T47D (cell line): ENCODE measurements around the gene FMNL2.
"Not testable (repeated sequence)": the region's sequence is repeated elsewhere in the genome, so short reads cannot be mapped to it uniquely, and the experiment has no call there.

Source experiments
- DNase-seq, 2 experiments: peaks; one replicate each; pipeline versions ENCODE4 v3.0.0 to v3.0.0-alpha.2; 2011 to 2012; ENCODE audit warnings: low read depth in 1 of 2, low spot score in 1 of 2
- JUND ChIP-seq: IDR thresholded peaks from 2 replicates; pipeline ENCODE4 v1.6.1; 2012; ENCODE audit warnings: low read depth
- in situ Hi-C: cut with HindIII; loops from 2 replicates; pipeline ENCODE4 v1.10.0; 2016; ENCODE audit warnings: low sequenced_read_pairs, low pct_unique_long_range_greater_than_20kb

The FMNL2 gene

GRCh38 chr2:152520759-152521158, 185.8 kb downstream of the FMNL2 start:
- no peak for DNase-seq
- TF ChIP-seq JUND: no peak
- in situ Hi-C loops: no loop called here

GRCh38 chr2:152522446-152522845, 187.5 kb downstream of the FMNL2 start:
- in situ Hi-C loops, DNase-seq: not testable (repeated sequence)

- in situ Hi-C loops: no loop called here
- TF ChIP-seq JUND: no peak
- no peak for DNase-seq
These were observed 188.1 kb downstream of the FMNL2 start for GRCh38 chr2:152523091-152523490.

- in situ Hi-C loops: no loop called here
- no peak for TF ChIP-seq JUND
- DNase-seq: no peak
These were observed 190.4 kb downstream of the FMNL2 start for GRCh38 chr2:152525277-152525838.

GRCh38 chr2:152529420-152530115, 194.6 kb downstream of the FMNL2 start:
- in situ Hi-C loops: no loop called here
- TF ChIP-seq JUND: no peak

GRCh38 chr2:152532241-152532640, 197.3 kb downstream of the FMNL2 start:
- DNase-seq: no peak
- no peak for TF ChIP-seq JUND
- in situ Hi-C loops: no loop called here

More at GRCh38 chr2:152529420-152530115, 194.6 kb downstream of the FMNL2 start:
- no peak for DNase-seq

GRCh38 chr2:152534460-152535135, 199.6 kb downstream of the FMNL2 start:
- in situ Hi-C loops: no loop called here

GRCh38 chr2:152537081-152537651, 202.2 kb downstream of the FMNL2 start:
- in situ Hi-C loops: no loop called here
- no peak for TF ChIP-seq JUND
- DNase-seq: peak in 1 of 2 experiments; percentile 7

More at GRCh38 chr2:152534460-152535135, 199.6 kb downstream of the FMNL2 start:
- TF ChIP-seq JUND: no peak
- DNase-seq: no peak

GRCh38 chr2:152539424-152539823, 204.4 kb downstream of the FMNL2 start:
- no peak for TF ChIP-seq JUND
- in situ Hi-C loops: no loop called here
- no peak for DNase-seq

GRCh38 chr2:152541712-152542111, 206.7 kb downstream of the FMNL2 start:
- in situ Hi-C loops: no loop called here
- no peak for TF ChIP-seq JUND
- no peak for DNase-seq

- in situ Hi-C loops: no loop called here
- no peak for DNase-seq
- TF ChIP-seq JUND: no peak
These were observed 207.5 kb downstream of the FMNL2 start for GRCh38 chr2:152542337-152542994.

GRCh38 chr2:152542995-152543481, 208.1 kb downstream of the FMNL2 start:
- no peak for TF ChIP-seq JUND
- in situ Hi-C loops: no loop called here
- DNase-seq: no peak

GRCh38 chr2:152543717-152544116, 208.7 kb downstream of the FMNL2 start:
- no peak for DNase-seq
- TF ChIP-seq JUND: no peak
- in situ Hi-C loops: no loop called here
